ENCODE results near the gene NPAS3. TPM values are rescaled to one million over a fixed set of nuclear protein-coding genes. Genes with fewer than 3 reads are reported as not detected.

The NPAS3 gene
- total and polyA plus RNA-seq, 10 donors, result 0.13 to 9.5 (median 2.9) TPM

GRCh38 chr14:33229269-33229929 is 290.7 kb downstream of the NPAS3 start:
- no peaks in the 10 kb centered on the region for H3K27me3 ChIP-seq (replicated peaks in 1 of 7)
- no peaks in the 10 kb centered on the region for H3K36me3 ChIP-seq
- no peaks in the 10 kb centered on the region for H3K4me1 ChIP-seq
- H3K9me3 ChIP-seq, result no peaks in the 10 kb centered on the region
- H3K27ac ChIP-seq, result no peak overlapping the region
- intact Hi-C loops (cut with DNase I; ENCODE audit: low total_unique reads), result no loop called here
- DNase-seq, result no peak
- WGBS, 5 donors, result 56 to 64% (median 59%) methylated on average over 10 of the region's 10 CpGs
- no peak overlapping the region for H3K4me3 ChIP-seq
- TF ChIP-seq POLR2A (IDR thresholded peaks at IDR 0.05) (no peak), CTCF (IDR thresholded peaks at IDR 0.05 in 8 of 11, conservative IDR thresholded peaks at IDR 0.05 in 3 of 11) (no peak), POLR2AphosphoS5 (IDR thresholded peaks at IDR 0.05) (no peak)

GRCh38 chr14:33230021-33230420 is 291.3 kb downstream of the NPAS3 start:
- DNase-seq, result no peak
- 31 to 49% (median 42%) methylated on average over 3 of the region's 3 CpGs for WGBS, 5 donors
- TF ChIP-seq CTCF (IDR thresholded peaks at IDR 0.05 in 8 of 11, conservative IDR thresholded peaks at IDR 0.05 in 3 of 11) (no peak), POLR2AphosphoS5 (IDR thresholded peaks at IDR 0.05) (no peak), POLR2A (IDR thresholded peaks at IDR 0.05) (no peak)

GRCh38 chr14:33232031-33232430 is 293.4 kb downstream of the NPAS3 start:
- Histone ChIP-seq H3K4me1 (no peaks in the 10 kb centered on the region), H3K27me3 (replicated peaks in 1 of 7) (no peaks in the 10 kb centered on the region), H3K27ac (no peak overlapping the region), H3K36me3 (no peaks in the 10 kb centered on the region), H3K9me3 (no peaks in the 10 kb centered on the region), H3K4me3 (no peak overlapping the region)
- WGBS, 5 donors, result 87 to 94% (median 92%) methylated on average over 3 of the region's 3 CpGs
- no peak for DNase-seq
- TF ChIP-seq POLR2A (IDR thresholded peaks at IDR 0.05) (no peak), CTCF (IDR thresholded peaks at IDR 0.05 in 8 of 11, conservative IDR thresholded peaks at IDR 0.05 in 3 of 11) (no peak)
- intact Hi-C loops (cut with DNase I; ENCODE audit: low total_unique reads), result no loop called here

More at GRCh38 chr14:33230021-33230420, 291.3 kb downstream of the NPAS3 start:
- no peaks in the 10 kb centered on the region for H3K27me3 ChIP-seq (replicated peaks in 1 of 7)
- H3K9me3 ChIP-seq, result no peaks in the 10 kb centered on the region
- no peak overlapping the region for H3K27ac ChIP-seq
- intact Hi-C loops (cut with DNase I; ENCODE audit: low total_unique reads), result no loop called here
- H3K4me3 ChIP-seq, result no peak overlapping the region
- no peaks in the 10 kb centered on the region for H3K36me3 ChIP-seq
- H3K4me1 ChIP-seq, result no peaks in the 10 kb centered on the region

GRCh38 chr14:33237115-33237740 is 298.5 kb downstream of the NPAS3 start:
- DNase-seq, result no peak
- no peaks in the 10 kb centered on the region for H3K36me3 ChIP-seq
- WGBS, 5 donors, result 57 to 80% (median 67%) methylated on average over 4 of the region's 4 CpGs
- no peak overlapping the region for H3K27ac ChIP-seq
- TF ChIP-seq POLR2A (IDR thresholded peaks at IDR 0.05) (no peak), CTCF (IDR thresholded peaks at IDR 0.05 in 8 of 11, conservative IDR thresholded peaks at IDR 0.05 in 3 of 11) (no peak), POLR2AphosphoS5 (IDR thresholded peaks at IDR 0.05) (no peak)
- H3K9me3 ChIP-seq, result no peaks in the 10 kb centered on the region
- H3K27me3 ChIP-seq (replicated peaks in 1 of 7), result no peaks in the 10 kb centered on the region
- intact Hi-C loops (cut with DNase I; ENCODE audit: low total_unique reads), result no loop called here
- H3K4me1 ChIP-seq, result no peaks in the 10 kb centered on the region
- H3K4me3 ChIP-seq, result no peak overlapping the region
